ENCODE measurements around the gene USP40.

USP40 gene

GRCh38 chr2:233440714-233441113, 125.9 kb downstream of the USP40 start:
- H3K4me3 ChIP-seq (ENCODE audit: low read depth, low read length), result no peak overlapping the region
- TF ChIP-seq, protein P1, sequence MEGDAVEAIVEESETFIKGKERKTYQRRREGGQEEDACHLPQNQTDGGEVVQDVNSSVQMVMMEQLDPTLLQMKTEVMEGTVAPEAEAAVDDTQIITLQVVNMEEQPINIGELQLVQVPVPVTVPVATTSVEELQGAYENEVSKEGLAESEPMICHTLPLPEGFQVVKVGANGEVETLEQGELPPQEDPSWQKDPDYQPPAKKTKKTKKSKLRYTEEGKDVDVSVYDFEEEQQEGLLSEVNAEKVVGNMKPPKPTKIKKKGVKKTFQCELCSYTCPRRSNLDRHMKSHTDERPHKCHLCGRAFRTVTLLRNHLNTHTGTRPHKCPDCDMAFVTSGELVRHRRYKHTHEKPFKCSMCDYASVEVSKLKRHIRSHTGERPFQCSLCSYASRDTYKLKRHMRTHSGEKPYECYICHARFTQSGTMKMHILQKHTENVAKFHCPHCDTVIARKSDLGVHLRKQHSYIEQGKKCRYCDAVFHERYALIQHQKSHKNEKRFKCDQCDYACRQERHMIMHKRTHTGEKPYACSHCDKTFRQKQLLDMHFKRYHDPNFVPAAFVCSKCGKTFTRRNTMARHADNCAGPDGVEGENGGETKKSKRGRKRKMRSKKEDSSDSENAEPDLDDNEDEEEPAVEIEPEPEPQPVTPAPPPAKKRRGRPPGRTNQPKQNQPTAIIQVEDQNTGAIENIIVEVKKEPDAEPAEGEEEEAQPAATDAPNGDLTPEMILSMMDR (IDR thresholded peaks at IDR 0.05; ENCODE audit: control insufficient read depth, extremely low read depth, insufficient read depth), result no peak
- no peak for DNase-seq (ENCODE audit: low read depth)

DNA sequence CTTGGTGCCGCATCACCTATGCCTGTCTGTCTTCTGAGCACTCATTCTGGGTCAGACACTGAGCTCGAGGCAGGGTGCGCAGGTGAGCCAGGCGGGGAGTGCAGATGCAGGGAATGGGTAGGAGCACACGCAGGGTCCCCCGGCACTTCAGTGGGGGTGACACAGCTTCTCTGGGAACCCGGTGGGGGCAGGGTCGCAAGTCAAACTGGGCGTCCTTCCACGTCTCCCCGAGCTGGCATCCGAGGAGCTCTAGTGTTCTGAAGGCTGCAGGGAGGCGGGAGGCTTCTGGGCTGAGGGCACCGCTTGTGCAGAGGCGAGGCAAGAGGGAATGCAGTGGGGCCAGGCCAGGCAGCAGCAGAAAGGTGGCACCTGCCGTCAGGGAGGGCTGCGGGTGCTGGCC, 126.3 kb downstream of the USP40 start:
- DNase-seq (ENCODE audit: low read depth), result no peak
- no peak overlapping the region for H3K4me3 ChIP-seq (ENCODE audit: low read depth, low read length)
- TF ChIP-seq, protein P1 (IDR thresholded peaks at IDR 0.05; ENCODE audit: control insufficient read depth, extremely low read depth, insufficient read depth), result no peak

- TF ChIP-seq, protein P1 (IDR thresholded peaks at IDR 0.05; ENCODE audit: control insufficient read depth, extremely low read depth, insufficient read depth), result no peak
- no peak for DNase-seq (ENCODE audit: low read depth)
- H3K4me3 ChIP-seq (ENCODE audit: low read depth, low read length), result no peak overlapping the region
Observed at GRCh38 chr2:233439191-233439590, 127.4 kb downstream of the USP40 start.

GRCh38 chr2:233438573-233439147, 127.9 kb downstream of the USP40 start:
- TF ChIP-seq, protein P1 (IDR thresholded peaks at IDR 0.05; ENCODE audit: control insufficient read depth, extremely low read depth, insufficient read depth), result no peak
- H3K4me3 ChIP-seq (ENCODE audit: low read depth, low read length), result no peak overlapping the region
- DNase-seq (ENCODE audit: low read depth), result no peak

GRCh38 chr2:233437439-233437955, 129.1 kb downstream of the USP40 start:
- no peak overlapping the region for H3K4me3 ChIP-seq (ENCODE audit: low read depth, low read length)
- TF ChIP-seq, protein P1 (IDR thresholded peaks at IDR 0.05; ENCODE audit: control insufficient read depth, extremely low read depth, insufficient read depth), result no peak
- no peak for DNase-seq (ENCODE audit: low read depth)

GRCh38 chr2:233436691-233437438, 129.7 kb downstream of the USP40 start:
- TF ChIP-seq, protein P1 (IDR thresholded peaks at IDR 0.05; ENCODE audit: control insufficient read depth, extremely low read depth, insufficient read depth), result no peak
- H3K4me3 ChIP-seq (ENCODE audit: low read depth, low read length), result no peak overlapping the region
- DNase-seq (ENCODE audit: low read depth), result no peak

All from LNCaP clone FGC (cell line).